GM21786 (cell line): ENCODE data around the gene ETFRF1.

Experiments used
- ATAC-seq: cut with Tn5 transposase; IDR thresholded peaks from one replicate; pipeline ENCODE4 v1.9.1; 2021; ENCODE audit not compliant: unreplicated experiment

The ETFRF1 gene

GRCh38 chr12:25208554-25208953 lies 13.5 kb downstream of the ETFRF1 start:
- ATAC-seq, result no peak

GRCh38 chr12:25213338-25213737 lies 18.3 kb downstream of the ETFRF1 start:
- ATAC-seq, result no peak

- ATAC-seq, result no peak
These were observed 41.2 kb downstream of the ETFRF1 start for GRCh38 chr12:25236190-25236589.

DNA sequence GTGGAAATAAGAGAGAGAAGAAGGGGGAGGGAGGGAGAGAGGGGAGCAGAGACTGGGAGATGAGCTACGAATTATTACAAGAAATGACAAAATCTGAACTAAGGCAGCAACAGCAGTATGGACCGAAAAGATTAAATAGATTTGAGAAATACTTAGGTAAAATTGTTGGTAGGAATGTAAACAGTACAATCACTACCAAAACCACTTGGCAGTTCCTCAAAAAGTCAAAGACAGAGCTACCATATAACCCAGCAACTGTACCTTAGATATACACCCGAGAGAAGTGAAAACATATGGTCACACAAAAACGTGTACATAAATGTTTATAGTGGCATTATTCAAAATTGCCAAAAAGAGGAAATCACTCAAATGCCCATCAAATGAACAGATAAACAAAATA lies 41.6 kb downstream of the ETFRF1 start:
- no peak for ATAC-seq

DNA sequence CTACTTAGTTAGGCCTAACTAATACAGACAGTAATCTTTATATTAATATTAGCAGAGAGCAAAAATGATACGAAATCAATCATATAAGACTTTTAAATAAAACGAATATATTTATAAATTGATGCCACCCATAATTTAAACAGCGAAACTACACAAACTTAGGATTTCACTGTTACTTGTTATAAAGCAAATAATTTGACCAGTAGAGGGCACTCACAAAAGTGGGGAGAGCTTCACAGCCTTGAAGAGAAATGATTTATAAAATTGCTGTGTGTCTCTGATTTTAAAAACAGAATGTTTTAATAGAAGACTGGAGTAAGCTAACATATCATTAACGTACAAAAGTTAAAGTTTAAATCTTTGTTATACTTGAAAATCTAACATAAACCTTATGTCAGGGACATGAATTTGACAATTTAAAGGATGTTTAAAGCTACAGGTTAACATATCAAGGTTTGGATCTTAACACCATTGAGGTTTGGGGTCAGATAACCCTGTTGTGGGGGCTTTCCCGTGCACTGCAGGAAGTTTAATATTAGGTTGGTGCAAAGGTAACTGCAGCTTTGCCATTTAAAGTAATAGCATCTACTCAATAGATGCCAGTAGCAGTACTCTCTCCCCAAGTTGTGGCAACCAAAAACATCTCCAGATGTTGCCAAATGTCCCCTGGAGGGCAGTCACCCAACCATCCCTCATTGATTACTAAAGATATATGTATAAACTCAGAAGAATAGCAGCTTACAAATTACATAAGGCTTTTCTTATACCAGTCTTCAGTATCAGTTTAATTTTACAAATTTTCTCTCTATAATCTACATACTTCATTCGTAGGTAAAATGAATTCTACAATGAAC lies 46.4 kb downstream of the ETFRF1 start:
- peak; percentile 52 for ATAC-seq

DNA sequence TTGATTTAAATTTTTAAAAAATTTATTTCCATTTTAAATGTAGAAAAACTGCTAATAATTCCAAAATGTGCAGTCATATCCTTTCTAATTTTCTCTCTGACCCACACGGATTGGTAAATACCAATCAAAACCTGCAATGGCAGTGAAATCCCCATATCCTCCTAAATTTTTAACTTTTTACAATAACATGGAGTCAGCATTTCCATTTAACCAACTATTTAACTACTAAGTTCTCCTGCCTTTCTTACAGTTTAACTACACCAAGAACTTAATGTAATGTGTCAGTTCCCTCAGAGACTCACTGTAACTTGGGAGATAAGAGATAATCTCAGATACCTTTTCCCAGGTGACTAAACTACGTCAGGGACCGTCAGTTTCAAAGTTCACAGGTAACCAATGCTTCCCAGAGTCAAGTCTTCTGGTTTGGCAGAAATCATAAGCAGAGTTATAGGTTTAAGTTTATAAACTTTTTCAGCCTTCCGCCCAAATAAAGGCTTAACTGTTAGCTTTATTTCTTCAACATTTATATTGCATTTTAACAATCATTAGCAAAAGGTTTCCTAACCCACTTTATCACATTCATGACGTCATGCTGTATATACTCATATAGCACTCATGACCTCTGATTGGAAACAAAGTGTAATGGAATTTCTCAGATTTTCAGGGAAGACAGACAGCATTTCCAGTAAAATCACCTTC lies 48.1 kb downstream of the ETFRF1 start:
- ATAC-seq, result no peak

DNA sequence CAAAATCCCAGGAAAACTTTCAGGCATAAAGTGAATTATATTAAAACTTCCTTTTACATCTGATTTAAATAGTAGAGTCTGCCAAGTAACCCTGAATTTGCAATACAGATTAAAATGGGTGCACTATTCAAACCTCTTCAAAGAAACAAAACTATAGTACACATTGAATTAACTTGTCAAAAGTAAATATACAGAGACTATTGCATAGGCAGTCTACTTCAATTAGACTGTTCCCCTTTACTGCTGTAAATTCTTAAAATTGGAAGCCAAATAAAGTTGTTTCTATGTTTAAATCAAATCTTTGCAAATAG lies 48.6 kb downstream of the ETFRF1 start:
- ATAC-seq, result no peak

- no peak for ATAC-seq
These were observed 50.5 kb downstream of the ETFRF1 start for GRCh38 chr12:25245491-25245890.

- no peak for ATAC-seq
These were observed 53.1 kb downstream of the ETFRF1 start for GRCh38 chr12:25248137-25248536.

DNA sequence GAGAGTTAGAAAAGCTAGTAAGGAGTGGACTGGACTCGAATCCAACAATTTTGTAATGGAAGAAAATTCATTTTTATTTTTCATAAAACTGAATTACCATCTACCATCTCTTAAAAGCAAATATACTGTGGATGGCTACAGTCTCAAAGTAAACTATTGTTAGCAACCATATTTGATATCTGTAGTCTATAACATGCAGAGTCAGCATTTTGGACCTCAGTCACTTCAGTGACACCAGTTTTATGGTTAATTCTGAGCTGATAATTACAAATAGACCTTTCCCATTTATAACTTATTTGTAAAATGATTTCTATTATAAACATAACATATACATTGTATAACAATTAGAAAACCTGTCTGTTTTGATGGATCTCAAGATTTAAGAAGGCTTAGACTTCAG lies 53.7 kb downstream of the ETFRF1 start:
- ATAC-seq, result no peak

DNA sequence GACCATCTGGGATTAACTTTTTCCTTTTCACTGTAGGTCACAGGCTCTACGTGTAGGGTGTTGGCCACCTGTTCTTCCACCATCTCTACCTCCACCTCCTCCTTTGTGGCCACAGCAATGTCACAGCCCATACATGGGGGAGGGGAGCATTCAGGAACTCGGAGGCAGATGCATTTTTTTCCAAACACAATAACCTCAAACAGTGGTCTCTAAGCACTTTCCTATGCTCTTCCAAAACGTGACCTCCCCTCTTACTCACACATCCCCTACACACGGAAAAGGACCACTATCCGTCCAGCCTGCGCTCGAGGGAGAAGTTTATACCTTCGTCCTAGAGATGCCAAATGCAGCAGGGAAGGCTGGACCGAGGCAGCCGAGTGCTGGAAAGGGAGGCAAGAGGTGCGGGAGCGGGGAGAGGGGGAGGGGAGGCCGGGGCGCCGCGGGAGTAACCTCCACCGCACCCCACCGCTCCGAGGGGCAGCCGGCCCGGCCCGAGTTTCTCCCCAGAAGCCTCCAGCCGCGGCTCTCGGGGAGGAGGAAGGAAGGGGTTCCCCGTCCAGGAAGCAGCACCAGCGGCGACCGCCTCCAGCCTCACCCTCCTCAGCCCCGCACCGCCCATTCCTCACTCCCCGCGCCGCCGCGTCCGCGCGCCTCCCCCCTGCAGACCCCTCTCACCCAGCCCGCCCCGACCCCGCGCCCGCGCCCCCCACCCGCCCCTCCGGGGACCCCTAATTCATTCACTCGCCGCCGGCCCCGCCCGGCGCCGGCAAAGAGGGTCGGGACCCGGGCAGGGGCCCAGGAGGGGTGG lies 55.1 kb downstream of the ETFRF1 start:
- peak; percentile 25 for ATAC-seq

GRCh38 chr12:25250744-25251730 lies 56.0 kb downstream of the ETFRF1 start, which contains the start of gene KRAS:
Gene KRAS, minus strand, starts transcription at chr12:25250929.
- ATAC-seq, result peak; percentile 75

DNA sequence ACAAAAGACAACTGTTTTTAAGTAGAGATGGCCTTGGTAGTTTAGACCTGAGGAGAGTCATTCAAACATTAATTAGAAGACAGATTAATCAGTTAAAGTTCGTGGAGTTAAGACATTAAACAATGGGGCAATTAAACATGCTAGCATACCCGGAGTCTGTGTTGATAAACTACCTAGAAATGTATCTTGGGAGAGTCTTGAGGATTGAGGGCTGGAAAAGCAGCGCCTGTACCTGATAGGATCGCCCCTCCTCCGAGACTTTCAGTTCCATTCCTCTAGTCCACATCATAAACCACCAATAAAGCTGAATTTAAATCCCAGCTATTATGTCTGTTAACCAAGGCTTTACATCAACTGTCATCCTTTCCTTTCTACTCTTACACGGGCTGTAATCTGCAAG lies 56.7 kb downstream of the ETFRF1 start:
- ATAC-seq, result no peak

- ATAC-seq, result no peak
These were observed 57.9 kb downstream of the ETFRF1 start for GRCh38 chr12:25252946-25253345.

DNA sequence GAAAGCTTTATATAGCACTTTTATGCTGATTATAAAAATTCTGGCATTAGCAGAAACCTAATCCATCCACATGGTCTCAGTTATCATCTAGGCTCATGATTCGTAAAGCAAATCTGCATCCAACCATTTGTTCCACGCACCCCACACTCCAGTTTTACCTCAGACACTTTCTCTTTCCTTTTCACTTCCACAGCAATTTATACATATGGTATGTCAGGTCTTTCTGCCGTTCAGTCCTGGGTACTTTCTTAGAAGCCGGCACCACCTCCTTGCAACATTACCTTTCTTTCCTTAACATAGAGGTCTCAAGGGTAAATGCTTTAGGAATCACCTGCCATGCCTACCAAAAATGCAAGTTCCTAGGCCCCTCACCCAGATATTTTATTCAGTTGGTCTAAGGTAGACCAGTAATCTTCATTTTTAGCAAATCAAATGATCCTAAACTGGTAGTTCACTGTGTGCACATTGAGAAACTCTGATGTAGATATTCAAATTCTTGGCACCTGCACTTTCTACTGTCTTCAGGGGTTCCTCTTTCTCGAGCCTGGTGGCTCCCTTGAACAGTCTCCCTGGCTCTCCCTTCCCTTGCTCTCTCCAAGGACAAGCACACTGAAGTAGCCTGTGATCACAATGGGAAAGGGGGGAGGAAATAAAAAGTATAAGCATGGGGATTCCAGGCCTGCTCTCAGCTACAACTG lies 58.5 kb downstream of the ETFRF1 start:
- ATAC-seq, result peak; percentile 25

DNA sequence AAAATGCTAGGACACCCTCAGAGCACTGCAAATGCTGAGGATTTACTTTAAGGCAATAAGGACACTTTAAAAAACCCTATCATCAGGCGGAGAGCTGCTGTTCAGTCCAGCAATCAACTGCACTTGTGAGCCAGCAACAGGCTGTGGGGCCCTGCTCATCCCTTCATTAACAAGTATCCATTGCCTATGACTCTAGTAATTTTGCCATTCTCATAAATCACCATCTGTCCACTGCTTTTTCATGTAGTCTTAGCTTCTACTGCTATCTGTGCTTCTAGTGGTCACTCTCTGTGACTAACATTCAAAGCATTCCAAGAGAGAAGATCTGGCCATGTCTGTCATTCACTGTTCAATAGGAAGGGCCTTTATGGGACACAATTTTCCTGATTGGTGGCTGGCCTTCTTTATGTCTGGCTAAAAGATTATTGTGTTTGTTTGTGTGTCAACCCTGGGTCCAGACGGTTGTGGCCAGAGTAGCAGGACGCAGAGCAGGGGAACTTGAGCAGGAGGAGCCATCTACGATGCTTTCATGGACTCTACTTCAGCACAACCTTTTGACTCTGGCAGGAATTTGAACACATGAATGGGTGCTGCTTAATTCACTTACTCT lies 59.3 kb downstream of the ETFRF1 start:
- no peak for ATAC-seq
